GM10266 (cell line): ENCODE data around the gene SRSF5.

Experiments
- DNase-seq: peaks from one replicate; pipeline ENCODE4 v3.0.0; 2012; ENCODE audit errors: extremely low spot score
- CTCF ChIP-seq: IDR thresholded peaks from 2 replicates; pipeline ENCODE4 v1.5.1; 2012; ENCODE audit warnings: mild to moderate bottlenecking, low read depth; ENCODE audit not compliant: control insufficient read depth, insufficient read depth; ENCODE audit errors: missing control alignments

Gene SRSF5

DNA sequence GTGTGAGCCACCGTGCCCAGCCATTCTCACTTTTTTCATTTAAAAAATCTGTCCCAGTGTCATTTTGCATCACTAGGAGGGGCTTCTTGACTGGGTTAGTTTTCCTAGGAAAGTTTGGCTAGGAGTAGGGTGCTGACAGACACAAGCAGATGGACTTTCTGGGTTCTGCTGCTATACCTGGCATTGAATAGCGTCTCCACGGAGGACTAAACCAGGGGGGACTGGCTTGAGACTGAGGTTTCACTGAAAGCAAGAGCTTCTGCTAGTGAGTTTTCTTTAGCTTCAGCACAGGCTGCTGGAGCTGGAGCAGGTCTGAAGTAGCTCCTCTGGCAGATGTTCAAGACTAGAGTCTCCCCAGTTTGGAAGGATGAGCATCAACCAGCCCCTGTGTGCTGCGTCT lies 28.7 kb downstream of the SRSF5 start:
- no peak for DNase-seq
- TF ChIP-seq CTCF = no peak

GRCh38 chr14:69796797-69797500 lies 30.0 kb downstream of the SRSF5 start, which contains the start of gene SLC10A1:
TSS of gene SLC10A1 (minus strand) at chr14:69797241. CDS start at chr14:69797155, 86 bp downstream.
- no peak for TF ChIP-seq CTCF
- DNase-seq = no peak

DNA sequence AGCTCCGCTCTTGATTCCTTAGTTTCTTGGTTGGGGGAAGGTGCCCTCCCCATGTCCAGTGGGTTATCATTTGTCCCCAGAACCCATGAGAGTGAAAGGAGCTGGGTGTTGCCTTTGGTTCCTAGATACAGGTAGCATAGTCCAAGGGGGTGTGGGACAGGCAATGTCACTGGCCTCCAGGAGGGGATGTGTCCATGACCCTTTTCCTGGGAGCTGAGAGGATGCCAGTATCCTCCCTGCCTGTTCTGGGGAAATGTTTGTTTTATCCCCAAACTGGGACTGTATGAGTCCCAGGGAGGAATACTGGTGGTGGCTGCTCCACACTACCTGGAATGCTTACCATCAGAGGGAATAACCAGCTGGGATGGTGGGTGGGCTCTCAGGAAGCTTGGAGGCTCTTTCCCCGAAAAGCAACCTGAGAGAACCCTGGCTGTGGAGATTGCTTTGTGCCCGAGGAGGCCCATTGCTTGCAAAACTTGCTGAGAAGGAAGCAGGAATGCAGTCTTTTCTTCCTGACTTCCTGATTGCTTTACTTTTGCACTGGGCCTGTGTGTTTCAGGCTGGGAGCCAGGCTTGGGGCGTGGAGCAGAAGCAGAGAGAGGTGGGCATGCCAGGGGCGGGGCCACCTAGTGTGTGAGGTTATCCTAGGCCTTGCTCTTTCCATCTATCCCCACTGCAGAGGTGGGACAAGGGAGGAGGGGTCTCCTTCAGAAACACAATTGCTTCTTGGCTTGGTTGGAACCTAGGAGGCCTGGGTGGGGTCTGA lies 30.8 kb downstream of the SRSF5 start:
- no peak for TF ChIP-seq CTCF
- DNase-seq = no peak

- TF ChIP-seq CTCF = no peak
Observed at GRCh38 chr14:69798339-69798735, 31.4 kb downstream of the SRSF5 start.

DNA sequence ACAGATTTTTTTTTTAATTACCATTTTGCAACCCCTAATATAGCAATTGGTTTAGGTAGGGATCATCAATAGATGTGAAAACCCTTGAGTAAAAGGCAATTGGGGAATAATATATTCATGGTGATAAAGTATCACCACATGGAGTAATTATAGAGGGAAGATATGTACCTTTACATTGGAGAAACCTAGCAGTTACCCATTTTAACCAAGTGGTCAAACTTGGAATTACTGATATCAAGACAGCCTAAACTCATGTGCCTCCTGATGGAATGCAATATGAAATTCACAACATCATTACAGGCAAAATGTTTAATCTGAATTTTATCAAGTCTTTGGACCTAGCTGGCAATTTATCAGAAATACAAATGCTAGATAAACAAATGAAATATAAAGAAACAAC lies 36.8 kb downstream of the SRSF5 start:
- no peak for TF ChIP-seq CTCF
- DNase-seq = no peak

More at GRCh38 chr14:69798339-69798735, 31.4 kb downstream of the SRSF5 start:
- DNase-seq = no peak

DNA sequence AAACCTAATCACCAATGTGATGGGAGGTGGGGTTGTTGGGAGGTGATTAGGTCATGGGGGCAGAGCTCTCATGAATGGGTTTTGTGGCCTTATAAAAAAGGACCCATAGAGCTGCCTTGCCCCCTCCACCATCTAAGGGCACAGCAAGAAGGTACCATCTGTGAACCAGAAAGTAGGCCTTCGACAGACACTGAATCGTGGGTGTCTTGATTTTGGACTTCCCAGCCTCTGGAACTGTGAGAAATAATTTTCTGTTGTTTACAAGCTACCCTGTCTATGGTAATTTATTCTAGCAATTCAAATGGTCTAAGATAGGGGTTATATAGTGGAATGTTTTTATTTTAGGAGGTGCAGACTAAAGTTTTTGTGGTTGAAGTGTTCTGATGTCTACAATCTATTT lies 38.0 kb downstream of the SRSF5 start:
- TF ChIP-seq CTCF = no peak
- DNase-seq = no peak

- TF ChIP-seq CTCF = no peak
- no peak for DNase-seq
Observed at GRCh38 chr14:69807192-69807591, 40.2 kb downstream of the SRSF5 start.
